SK-N-SH (cell line): ENCODE results near the gene CDK3. TPM values are rescaled to one million over a fixed set of nuclear protein-coding genes. Genes with fewer than 3 reads are reported as not detected.

Source experiments
- CTCF ChIA-PET: fragments of 300-600, 350-600 bp; formaldehyde crosslinking; extraction: SDS; loops from one replicate; lab custom pipeline; 2021; lab: Yijun Ruan, JAX
- POLR2A ChIA-PET: fragments of 350-600 bp; sonication (Branson Sonifier 250); formaldehyde crosslinking; extraction: SDS; loops from one replicate; lab custom pipeline; 2020; ENCODE audit warnings: antibody characterized with exemption, inconsistent platforms; lab: Yijun Ruan, JAX
- DNase-seq: peaks from one replicate; pipeline ENCODE4 v3.0.0; 2012
- H2AFZ ChIP-seq: fragments of 200-600 bp; sonication (generic); 2 replicates; pipeline ENCODE4 v1.8.1; 2016; ENCODE audit warnings: antibody characterized with exemption, mild to moderate bottlenecking, low read depth
- H3F3A ChIP-seq: fragments of 200-600 bp; sonication (generic); replicated peaks from 2 replicates; pipeline ENCODE3; 2016; ENCODE audit warnings: antibody characterized with exemption, mild to moderate bottlenecking; ENCODE audit not compliant: insufficient read depth
- H3K27ac ChIP-seq, 2 experiments: fragments of 200-500 bp in 1 of 2; fragments of 200-600 bp in 1 of 2; sonication (Bioruptor generic) in 1 of 2; sonication (generic), shearing (Covaris generic) in 1 of 2; 2 replicates each; pipeline versions ENCODE4 v1.5.1 to v1.6.1; 2014 to 2016; ENCODE audit warnings: low read depth in 2 of 2, inconsistent platforms in 1 of 2, low read length in 1 of 2, mild to moderate bottlenecking in 1 of 2, mixed read lengths in 1 of 2
- H3K27me3 ChIP-seq: fragments of 200-600 bp; sonication (generic), shearing (Covaris generic); 2 replicates; pipeline ENCODE4 v1.6.1; 2016; ENCODE audit warnings: mixed run types; ENCODE audit not compliant: insufficient read depth
- H3K36me3 ChIP-seq, 2 experiments: fragments of 200-500 bp in 1 of 2; fragments of 200-600 bp in 1 of 2; sonication (Bioruptor generic) in 1 of 2; sonication (generic) in 1 of 2; replicated peaks in 1 of 2; 2 replicates each; pipeline versions ENCODE3 to v1.5.1; 2014 to 2016; ENCODE audit warnings: low read length in 1 of 2, mild to moderate bottlenecking in 1 of 2; ENCODE audit not compliant: insufficient read depth in 2 of 2, control insufficient read depth in 1 of 2
- H3K4me1 ChIP-seq, 2 experiments: fragments of 200-500 bp in 1 of 2; fragments of 200-600 bp in 1 of 2; sonication (Bioruptor generic) in 1 of 2; sonication (generic), shearing (Covaris generic) in 1 of 2; 2 replicates each; pipeline versions ENCODE4 v1.5.1 to v1.6.1; 2014 to 2016; ENCODE audit warnings: low read depth in 1 of 2, low read length in 1 of 2, mixed run types in 1 of 2; ENCODE audit not compliant: insufficient read depth in 2 of 2, control insufficient read depth in 1 of 2
- H3K4me2 ChIP-seq: fragments of 200-600 bp; sonication (generic), shearing (Covaris generic); 2 replicates; pipeline ENCODE4 v1.6.1; 2017; ENCODE audit warnings: mixed run types
- H3K4me3 ChIP-seq, 2 experiments: fragments of 200-500 bp in 1 of 2; fragments of 200-600 bp in 1 of 2; sonication (Bioruptor generic) in 1 of 2; sonication (generic), shearing (Covaris generic) in 1 of 2; 2 replicates each; pipeline versions ENCODE4 v1.5.1 to v1.8.1; 2014 to 2016; ENCODE audit warnings: low read depth in 2 of 2, inconsistent platforms in 1 of 2, low read length in 1 of 2, mild to moderate bottlenecking in 1 of 2, mixed read lengths in 1 of 2, moderate library complexity in 1 of 2
- H3K79me2 ChIP-seq: fragments of 200-600 bp; sonication (generic); 2 replicates; pipeline ENCODE4 v1.8.1; 2017; ENCODE audit warnings: mild to moderate bottlenecking; ENCODE audit not compliant: insufficient read depth
- H3K9ac ChIP-seq: fragments of 200-600 bp; sonication (generic); 2 replicates; pipeline ENCODE4 v1.6.1; 2017; ENCODE audit warnings: mixed run types
- H3K9me2 ChIP-seq: fragments of 200-600 bp; sonication (generic); 2 replicates; pipeline ENCODE4 v1.6.1; 2017; ENCODE audit warnings: mixed run types
- H3K9me3 ChIP-seq: fragments of 200-600 bp; sonication (generic); 2 replicates; pipeline ENCODE4 v1.6.1; 2017; ENCODE audit warnings: mixed run types, mild to moderate bottlenecking, moderate library complexity
- H4K20me1 ChIP-seq: fragments of 200-600 bp; sonication (generic); 2 replicates; pipeline ENCODE4 v1.6.1; 2017; ENCODE audit warnings: mild to moderate bottlenecking, mixed run types; ENCODE audit not compliant: insufficient read depth
- CHD2 ChIP-seq: fragments of 150-350 bp; IDR thresholded peaks from 2 replicates; pipeline ENCODE4 v1.6.1; 2018; ENCODE audit warnings: low read length; ENCODE audit not compliant: partially characterized antibody
- CTCF ChIP-seq: fragments of 200-600 bp; sonication (generic); IDR thresholded peaks from 2 replicates; pipeline ENCODE4 v1.6.1; 2017; ENCODE audit warnings: antibody characterized with exemption, mild to moderate bottlenecking, moderate library complexity
- ELF1 ChIP-seq: IDR thresholded peaks from 2 replicates; pipeline ENCODE4 v1.4.0; 2012
- EP300 ChIP-seq, 2 experiments: IDR thresholded peaks; 2 replicates each; pipeline versions ENCODE4 v1.4.0 to v1.6.1; 2012; ENCODE audit warnings: borderline replicate concordance in 1 of 2, low read depth in 1 of 2, low read length in 1 of 2
- EZH2phosphoT487 ChIP-seq: fragments of 200-600 bp; sonication (generic); IDR thresholded peaks from 2 replicates; pipeline ENCODE4 v1.6.1; 2017; ENCODE audit warnings: low read depth, mixed run types, mild to moderate bottlenecking, antibody characterized with exemption, moderate library complexity, borderline replicate concordance
- GABPA ChIP-seq: IDR thresholded peaks from 2 replicates; pipeline ENCODE4 v1.4.0; 2012; ENCODE audit warnings: low read depth, mild to moderate bottlenecking
- POLR2AphosphoS5 ChIP-seq: IDR thresholded peaks from 2 replicates; pipeline ENCODE4 v1.6.1; 2012; ENCODE audit warnings: low read depth, low read length
- RCOR1 ChIP-seq: fragments of 150-350 bp; IDR thresholded peaks from 2 replicates; pipeline ENCODE4 v1.6.1; 2017; ENCODE audit warnings: antibody characterized with exemption, low read length
- RXRA ChIP-seq: IDR thresholded peaks from 2 replicates; pipeline ENCODE4 v1.4.0; 2012; ENCODE audit warnings: low read depth, mild to moderate bottlenecking, borderline replicate concordance
- SIN3A ChIP-seq: IDR thresholded peaks from 2 replicates; pipeline ENCODE4 v1.6.1; 2012; ENCODE audit warnings: low read depth, mild to moderate bottlenecking, low read length, moderate library complexity, borderline replicate concordance
- SMC3 ChIP-seq: IDR thresholded peaks from 2 replicates; pipeline ENCODE4 v1.6.1; 2012; ENCODE audit warnings: low read depth, low read length, improper control_type of control experiment
- TEAD4 ChIP-seq: IDR thresholded peaks from 2 replicates; pipeline ENCODE4 v1.4.0; 2012; ENCODE audit warnings: mild to moderate bottlenecking, borderline replicate concordance; ENCODE audit not compliant: insufficient read depth
- YY1 ChIP-seq: IDR thresholded peaks from 2 replicates; pipeline ENCODE4 v1.4.0; 2012; ENCODE audit warnings: low read depth, mild to moderate bottlenecking
- WGBS: methylation state at CpG from one replicate; pipeline ENCODE4 v1.1.6; 2017; ENCODE audit warnings: low lambda C conversion rate; 5-methylcytosine and 5-hydroxymethylcytosine counted together
- polyA plus RNA-seq, 3 experiments: library from polyadenylated mRNA; depleted of rRNA; stranded (reverse); fragments of >200 nt; gene quantifications; 2 replicates each; pipeline ENCODE4 v1.2.3, GENCODE V29; 2012
- TF ChIP-seq, protein P1 (sequence below): IDR thresholded peaks from 2 replicates; pipeline ENCODE4; 2012
- TF ChIP-seq, protein P2 (sequence below): IDR thresholded peaks from 2 replicates; pipeline ENCODE4 v1.4.0; 2012; ENCODE audit warnings: low read depth
- TF ChIP-seq, protein P3 (sequence below): IDR thresholded peaks from 2 replicates; pipeline ENCODE4 v1.6.1; 2012; ENCODE audit warnings: mild to moderate bottlenecking, low read depth, low read length, moderate library complexity

CDK3 gene
- polyA plus RNA-seq, 1 of the 3 experiments (the other 2 are of a cell fraction): 14.6 TPM

- TF ChIP-seq CTCF (no peak), TEAD4 (no peak)
- TF ChIP-seq, protein P1, sequence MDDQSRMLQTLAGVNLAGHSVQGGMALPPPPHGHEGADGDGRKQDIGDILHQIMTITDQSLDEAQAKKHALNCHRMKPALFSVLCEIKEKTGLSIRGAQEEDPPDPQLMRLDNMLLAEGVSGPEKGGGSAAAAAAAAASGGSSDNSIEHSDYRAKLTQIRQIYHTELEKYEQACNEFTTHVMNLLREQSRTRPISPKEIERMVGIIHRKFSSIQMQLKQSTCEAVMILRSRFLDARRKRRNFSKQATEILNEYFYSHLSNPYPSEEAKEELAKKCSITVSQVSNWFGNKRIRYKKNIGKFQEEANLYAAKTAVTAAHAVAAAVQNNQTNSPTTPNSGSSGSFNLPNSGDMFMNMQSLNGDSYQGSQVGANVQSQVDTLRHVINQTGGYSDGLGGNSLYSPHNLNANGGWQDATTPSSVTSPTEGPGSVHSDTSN: no peak
- TF ChIP-seq, all 33 proteins: peak for 0
Measured at GRCh38 chr17:75987041-75987440, 13.6 kb upstream of the CDK3 start (continued).

DNA sequence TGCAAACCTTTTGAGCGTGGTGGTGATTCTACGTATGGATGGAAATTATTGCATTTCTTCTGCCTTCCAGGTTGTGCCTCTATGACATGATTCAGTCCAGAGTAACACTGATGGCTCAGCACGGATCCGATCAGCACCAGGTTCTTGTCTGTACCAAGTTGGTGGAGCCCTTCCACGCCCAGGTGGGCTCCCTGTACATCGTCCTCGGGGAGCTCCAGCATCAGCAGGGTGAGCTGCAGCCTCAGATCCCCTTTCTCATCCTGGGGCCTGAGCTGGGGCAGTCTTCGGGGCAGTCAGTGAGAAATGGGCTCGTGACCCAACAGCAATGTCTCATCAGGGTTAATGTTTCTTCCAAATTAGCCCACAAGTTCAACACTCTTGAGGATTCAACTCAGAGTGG, 9.3 kb upstream of the CDK3 start:
- Histone ChIP-seq H3F3A (no peaks in the 10 kb centered on the region), H3K27ac (no peak overlapping the region), H2AFZ (no peak overlapping the region), H4K20me1 (no peaks in the 10 kb centered on the region), H3K9ac (no peak overlapping the region), H3K27me3 (no peaks in the 10 kb centered on the region), H3K4me2 (no peak overlapping the region), H3K9me2 (no peaks in the 10 kb centered on the region), H3K36me3 (peaks cover 0 to 5% of the 10 kb centered on the region in 2 experiments), H3K9me3 (no peaks in the 10 kb centered on the region), H3K4me3 (no peak overlapping the region), H3K4me1 (no peaks in the 10 kb centered on the region), H3K79me2 (no peaks in the 10 kb centered on the region)
- POLR2A ChIA-PET: no interaction called here
- TF ChIP-seq EP300 (IDR thresholded peaks at IDR 0.05; ENCODE audit: borderline replicate concordance in 1 of 2, low read depth in 1 of 2, low read length in 1 of 2): no peak
- no peak for TF ChIP-seq EZH2phosphoT487
- TF ChIP-seq SMC3: no peak
- TF ChIP-seq, protein P1: no peak
- no peak for TF ChIP-seq POLR2AphosphoS5
- no peak for TF ChIP-seq CHD2
- TF ChIP-seq GABPA: no peak
- TF ChIP-seq RCOR1: no peak
- TF ChIP-seq YY1: no peak
- TF ChIP-seq SIN3A: no peak
- no peak for TF ChIP-seq RXRA
- TF ChIP-seq, protein P2, sequence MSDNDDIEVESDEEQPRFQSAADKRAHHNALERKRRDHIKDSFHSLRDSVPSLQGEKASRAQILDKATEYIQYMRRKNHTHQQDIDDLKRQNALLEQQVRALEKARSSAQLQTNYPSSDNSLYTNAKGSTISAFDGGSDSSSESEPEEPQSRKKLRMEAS: no peak
- TF ChIP-seq, protein P3, sequence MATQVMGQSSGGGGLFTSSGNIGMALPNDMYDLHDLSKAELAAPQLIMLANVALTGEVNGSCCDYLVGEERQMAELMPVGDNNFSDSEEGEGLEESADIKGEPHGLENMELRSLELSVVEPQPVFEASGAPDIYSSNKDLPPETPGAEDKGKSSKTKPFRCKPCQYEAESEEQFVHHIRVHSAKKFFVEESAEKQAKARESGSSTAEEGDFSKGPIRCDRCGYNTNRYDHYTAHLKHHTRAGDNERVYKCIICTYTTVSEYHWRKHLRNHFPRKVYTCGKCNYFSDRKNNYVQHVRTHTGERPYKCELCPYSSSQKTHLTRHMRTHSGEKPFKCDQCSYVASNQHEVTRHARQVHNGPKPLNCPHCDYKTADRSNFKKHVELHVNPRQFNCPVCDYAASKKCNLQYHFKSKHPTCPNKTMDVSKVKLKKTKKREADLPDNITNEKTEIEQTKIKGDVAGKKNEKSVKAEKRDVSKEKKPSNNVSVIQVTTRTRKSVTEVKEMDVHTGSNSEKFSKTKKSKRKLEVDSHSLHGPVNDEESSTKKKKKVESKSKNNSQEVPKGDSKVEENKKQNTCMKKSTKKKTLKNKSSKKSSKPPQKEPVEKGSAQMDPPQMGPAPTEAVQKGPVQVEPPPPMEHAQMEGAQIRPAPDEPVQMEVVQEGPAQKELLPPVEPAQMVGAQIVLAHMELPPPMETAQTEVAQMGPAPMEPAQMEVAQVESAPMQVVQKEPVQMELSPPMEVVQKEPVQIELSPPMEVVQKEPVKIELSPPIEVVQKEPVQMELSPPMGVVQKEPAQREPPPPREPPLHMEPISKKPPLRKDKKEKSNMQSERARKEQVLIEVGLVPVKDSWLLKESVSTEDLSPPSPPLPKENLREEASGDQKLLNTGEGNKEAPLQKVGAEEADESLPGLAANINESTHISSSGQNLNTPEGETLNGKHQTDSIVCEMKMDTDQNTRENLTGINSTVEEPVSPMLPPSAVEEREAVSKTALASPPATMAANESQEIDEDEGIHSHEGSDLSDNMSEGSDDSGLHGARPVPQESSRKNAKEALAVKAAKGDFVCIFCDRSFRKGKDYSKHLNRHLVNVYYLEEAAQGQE: no peak
- TF ChIP-seq ELF1: no peak
- DNase-seq: no peak
- 84% methylated on average over 9 of the region's 9 CpGs for WGBS
- CTCF ChIA-PET: interaction anchor here (1.0 to 4.1 kb wide), 4 partner anchors 9 to 87 kb away, joined by 3 to 26 read pairs (median 4); partner anchors contain the start of genes CDK3 and MRPL38
